ENCODE measurements around the gene ZIM2.
"Not testable (repeated sequence)": the region's sequence is repeated elsewhere in the genome, so short reads cannot be mapped to it uniquely, and the experiment has no call there.

ZIM2 gene

GRCh38 chr19:56840451-56841192 lies at the start of gene ZIM2, which contains the start of gene PEG3:
ZIM2 (minus strand) TSS chr19:56840726; CDS start chr19:56824277, 16,449 bp downstream.
PEG3 (minus strand) TSS chr19:56840726; CDS start chr19:56824655, 16,071 bp downstream.
- FAIRE-seq: no peak
- DNase-seq (ENCODE audit: low spot score): peak; percentile 87

GRCh38 chr19:56885173-56885985 lies 44.9 kb upstream of the ZIM2 start:
- DNase-seq (ENCODE audit: low spot score) (no peak), FAIRE-seq (no peak)

- DNase-seq (ENCODE audit: low spot score): no peak
- no peak for FAIRE-seq
Observed at GRCh38 chr19:56884441-56884840, 43.9 kb upstream of the ZIM2 start.

GRCh38 chr19:56880592-56881190 lies 40.2 kb upstream of the ZIM2 start:
- FAIRE-seq (no peak), DNase-seq (ENCODE audit: low spot score) (no peak)

GRCh38 chr19:56877069-56877715 lies 36.7 kb upstream of the ZIM2 start:
- DNase-seq (ENCODE audit: low spot score): no peak
- FAIRE-seq: no peak

- no peak for DNase-seq (ENCODE audit: low spot score)
- FAIRE-seq: no peak
Observed at GRCh38 chr19:56875717-56876116, 35.2 kb upstream of the ZIM2 start.

GRCh38 chr19:56874530-56874929 lies 34.0 kb upstream of the ZIM2 start:
- no peak for DNase-seq (ENCODE audit: low spot score)
- FAIRE-seq: no peak

- no peak for DNase-seq (ENCODE audit: low spot score)
- FAIRE-seq: peak; percentile 17
Observed at GRCh38 chr19:56873493-56873892, 33.0 kb upstream of the ZIM2 start.

GRCh38 chr19:56869886-56870285 lies 29.4 kb upstream of the ZIM2 start:
- DNase-seq (ENCODE audit: low spot score) (no peak), FAIRE-seq (no peak)

GRCh38 chr19:56868446-56868845 lies 27.9 kb upstream of the ZIM2 start:
- DNase-seq (ENCODE audit: low spot score) (no peak), FAIRE-seq (no peak)

- DNase-seq (ENCODE audit: low spot score): no peak
- no peak for FAIRE-seq
Observed at GRCh38 chr19:56866538-56866937, 26.0 kb upstream of the ZIM2 start.

GRCh38 chr19:56864443-56865125 lies 24.1 kb upstream of the ZIM2 start:
- DNase-seq (ENCODE audit: low spot score): no peak
- no peak for FAIRE-seq

- DNase-seq (ENCODE audit: low spot score) (no peak), FAIRE-seq (no peak)
Observed at GRCh38 chr19:56862741-56863140, 22.2 kb upstream of the ZIM2 start.

GRCh38 chr19:56860409-56860808 lies 19.9 kb upstream of the ZIM2 start:
- FAIRE-seq; DNase-seq (ENCODE audit: low spot score): not testable (repeated sequence)

- no peak for DNase-seq (ENCODE audit: low spot score)
- no peak for FAIRE-seq
Observed at GRCh38 chr19:56858026-56858425, 17.5 kb upstream of the ZIM2 start.

- FAIRE-seq (no peak), DNase-seq (ENCODE audit: low spot score) (no peak)
Observed at GRCh38 chr19:56856822-56857221, 16.3 kb upstream of the ZIM2 start.

GRCh38 chr19:56852361-56852760 lies 11.8 kb upstream of the ZIM2 start:
- DNase-seq (ENCODE audit: low spot score); FAIRE-seq: not testable (repeated sequence)

GRCh38 chr19:56848166-56848565 lies 7.6 kb upstream of the ZIM2 start:
- DNase-seq (ENCODE audit: low spot score) (no peak), FAIRE-seq (no peak)

GRCh38 chr19:56842412-56842811 lies 1.9 kb upstream of the ZIM2 start:
- no peak for FAIRE-seq
- DNase-seq (ENCODE audit: low spot score): no peak

GRCh38 chr19:56841193-56841543 lies 642 bp upstream of the ZIM2 start:
- FAIRE-seq: no peak
- no peak for DNase-seq (ENCODE audit: low spot score)
